DOHH2 (cell line): ENCODE measurements around the gene PHF21A.
"Not testable (repeated sequence)": the region's sequence is repeated elsewhere in the genome, so short reads cannot be mapped to it uniquely, and the experiment has no call there.

ENCODE experiments used
- H3F3A ChIP-seq: fragments of 200-600 bp; sonication (generic), shearing (Covaris generic); 2 replicates; pipeline ENCODE4 v1.6.0; 2016; ENCODE audit warnings: antibody characterized with exemption, mild to moderate bottlenecking; ENCODE audit not compliant: control insufficient read depth, insufficient read depth
- H3K27ac ChIP-seq: fragments of 200-600 bp; sonication (generic); 2 replicates; pipeline ENCODE4 v1.5.1; 2014; ENCODE audit warnings: low read depth, mild to moderate bottlenecking, low read length, moderate library complexity
- H3K27me3 ChIP-seq: fragments of 200-600 bp; sonication (generic); 2 replicates; pipeline ENCODE4 v1.6.1; 2014; ENCODE audit warnings: mild to moderate bottlenecking, low read length, mixed read lengths; ENCODE audit not compliant: control insufficient read depth
- H3K36me3 ChIP-seq: fragments of 200-600 bp; sonication (generic); 2 replicates; pipeline ENCODE4 v1.6.1; 2014; ENCODE audit warnings: mild to moderate bottlenecking, low read length, moderate library complexity, mixed read lengths; ENCODE audit not compliant: control insufficient read depth
- H3K4me1 ChIP-seq: fragments of 200-600 bp; sonication (generic); 2 replicates; pipeline ENCODE4 v1.6.1; 2014; ENCODE audit warnings: mild to moderate bottlenecking, low read length, mixed read lengths; ENCODE audit not compliant: control insufficient read depth
- H3K4me2 ChIP-seq: fragments of 200-600 bp; sonication (generic); 2 replicates; pipeline ENCODE4 v1.6.0; 2014; ENCODE audit warnings: mild to moderate bottlenecking, low read length, moderate library complexity
- H3K4me3 ChIP-seq: fragments of 200-600 bp; sonication (generic); 2 replicates; pipeline ENCODE4 v1.5.1; 2014; ENCODE audit warnings: mild to moderate bottlenecking, low read length, mixed read lengths
- H3K79me2 ChIP-seq: fragments of 200-600 bp; sonication (generic); 2 replicates; pipeline ENCODE4 v1.6.1; 2014; ENCODE audit warnings: mild to moderate bottlenecking, low read length, mixed read lengths; ENCODE audit not compliant: control insufficient read depth
- H3K9me2 ChIP-seq: fragments of 200-600 bp; sonication (generic); replicated peaks from 2 replicates; pipeline ENCODE4 v1.6.1; 2014; ENCODE audit warnings: mild to moderate bottlenecking, low read length, mixed read lengths; ENCODE audit not compliant: control insufficient read depth
- H3K9me3 ChIP-seq: fragments of 200-600 bp; sonication (generic); 2 replicates; pipeline ENCODE4 v1.6.1; 2014; ENCODE audit warnings: antibody characterized with exemption, low read length, mixed read lengths; ENCODE audit not compliant: control insufficient read depth, insufficient read depth
- H4K20me1 ChIP-seq: fragments of 200-600 bp; sonication (generic); 2 replicates; pipeline ENCODE4 v1.6.0; 2014; ENCODE audit warnings: low read depth, mild to moderate bottlenecking, antibody characterized with exemption, low read length, moderate library complexity; ENCODE audit not compliant: control insufficient read depth, insufficient read depth
- CTCF ChIP-seq: fragments of 200-600 bp; sonication (generic); IDR thresholded peaks from one replicate; pipeline ENCODE4 v1.5.1; 2014; ENCODE audit warnings: antibody characterized with exemption, mild to moderate bottlenecking, low read depth, low read length; ENCODE audit not compliant: poor library complexity, severe bottlenecking
- EZH2phosphoT487 ChIP-seq: fragments of 200-600 bp; sonication (generic); IDR thresholded peaks from 2 replicates; pipeline ENCODE4 v1.6.1; 2017; ENCODE audit warnings: borderline replicate concordance, mild to moderate bottlenecking, antibody characterized with exemption, low read length, moderate library complexity, mixed read lengths

Gene PHF21A

GRCh38 chr11:46117842-46118241, 3.4 kb downstream of the PHF21A start:
- Histone ChIP-seq H3K79me2 (peaks cover 76% of the 10 kb centered on the region), H3K27me3 (no peaks in the 10 kb centered on the region), H4K20me1 (no peaks in the 10 kb centered on the region), H3K27ac (peak overlapping the region; percentile 78; the same call in 1 of the 2 replicates), H3K36me3 (peaks cover 3% of the 10 kb centered on the region; the same call in 1 of the 2 replicates), H3F3A (peaks cover 35% of the 10 kb centered on the region), H3K4me2 (peak overlapping the region; percentile 80), H3K9me3 (no peaks in the 10 kb centered on the region), H3K4me3 (peak overlapping the region; percentile 91), H3K4me1 (peaks cover 55% of the 10 kb centered on the region), H3K9me2 (no peaks in the 10 kb centered on the region)
- TF ChIP-seq CTCF (peak; percentile 61), EZH2phosphoT487 (no peak)

- Histone ChIP-seq H3K4me3 (peak overlapping the region; percentile 91), H3K27ac (peak overlapping the region; percentile 2; the same call in 1 of the 2 replicates)
Observed at GRCh38 chr11:46116712-46117037, 4.6 kb downstream of the PHF21A start.

GRCh38 chr11:46116007-46116711, 5.1 kb downstream of the PHF21A start:
- Histone ChIP-seq H4K20me1 (no peaks in the 10 kb centered on the region), H3K4me2 (peak overlapping the region; percentile 80), H3K27me3 (no peaks in the 10 kb centered on the region), H3K4me3 (peak overlapping the region; percentile 44), H3K9me2 (no peaks in the 10 kb centered on the region), H3K9me3 (no peaks in the 10 kb centered on the region), H3K36me3 (peaks cover 3% of the 10 kb centered on the region; the same call in 1 of the 2 replicates), H3F3A (peaks cover 32% of the 10 kb centered on the region), H3K79me2 (peaks cover 93% of the 10 kb centered on the region), H3K4me1 (peaks cover 58% of the 10 kb centered on the region), H3K27ac (peak overlapping the region; percentile 2)
- no peak for TF ChIP-seq EZH2phosphoT487
- TF ChIP-seq CTCF = no peak

More at GRCh38 chr11:46116712-46117037, 4.6 kb downstream of the PHF21A start:
- H3K36me3 ChIP-seq, H3K27me3 ChIP-seq, H3K9me3 ChIP-seq, H4K20me1 ChIP-seq, H3K9me2 ChIP-seq: not testable (repeated sequence)
- peaks cover 58% of the 10 kb centered on the region for H3K4me1 ChIP-seq
- H3F3A ChIP-seq = peaks cover 32% of the 10 kb centered on the region
- H3K79me2 ChIP-seq = peaks cover 88% of the 10 kb centered on the region
- H3K4me2 ChIP-seq = peak overlapping the region; percentile 80

GRCh38 chr11:46114961-46115360, 6.3 kb downstream of the PHF21A start:
- Histone ChIP-seq H3K36me3 (peaks cover 3% of the 10 kb centered on the region; the same call in 1 of the 2 replicates), H3K79me2 (peaks cover 99% of the 10 kb centered on the region), H3K4me3 (peak overlapping the region; percentile 44; the same call in 1 of the 2 replicates), H3K9me3 (no peaks in the 10 kb centered on the region), H3K4me1 (peaks cover 58% of the 10 kb centered on the region), H3K27me3 (no peaks in the 10 kb centered on the region), H3K4me2 (peak overlapping the region; percentile 80), H3K27ac (no peak overlapping the region), H3F3A (peaks cover 28% of the 10 kb centered on the region), H4K20me1 (no peaks in the 10 kb centered on the region), H3K9me2 (no peaks in the 10 kb centered on the region)
- no peak for TF ChIP-seq CTCF
- no peak for TF ChIP-seq EZH2phosphoT487
